Measurements from ENCODE around the gene TMEM11.

TMEM11 gene

DNA sequence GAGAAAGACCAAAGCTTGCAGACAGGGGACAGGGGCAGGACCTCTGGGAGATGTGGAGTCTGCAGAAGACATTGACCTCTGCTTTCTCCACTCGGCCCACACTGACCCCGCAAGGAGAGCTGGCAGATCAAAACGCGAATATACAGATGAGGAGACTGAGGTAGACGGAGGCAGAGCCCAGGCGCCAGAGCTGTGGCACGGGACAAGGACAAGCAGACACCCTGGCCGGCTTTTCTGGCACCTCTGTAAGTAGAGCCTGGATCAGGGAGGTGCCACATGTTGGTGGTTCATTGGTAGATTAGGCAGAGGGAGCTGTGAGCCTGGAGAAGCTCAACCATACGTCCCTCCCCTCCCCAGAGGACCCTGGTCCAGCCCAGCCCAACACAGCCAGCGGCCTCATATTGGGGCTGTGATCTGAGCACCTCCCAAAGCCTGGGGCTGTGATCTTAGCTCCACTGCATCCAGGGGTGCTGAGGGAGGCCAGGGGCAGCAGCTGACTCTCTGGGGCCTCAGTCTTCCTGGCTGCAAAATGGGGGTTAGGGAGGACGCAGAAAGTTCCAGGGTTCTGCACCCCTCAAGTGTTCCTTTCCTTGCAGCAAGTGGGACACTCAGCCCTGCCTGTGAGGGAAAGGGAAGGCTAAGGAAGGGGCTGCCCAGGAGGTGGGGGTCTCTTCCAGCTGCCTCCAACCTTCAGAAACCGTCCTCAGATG lies 35.3 kb upstream of the TMEM11 start:
- DNase-seq (ENCODE audit: low spot score), result no peak
- TF ChIP-seq, protein P1, sequence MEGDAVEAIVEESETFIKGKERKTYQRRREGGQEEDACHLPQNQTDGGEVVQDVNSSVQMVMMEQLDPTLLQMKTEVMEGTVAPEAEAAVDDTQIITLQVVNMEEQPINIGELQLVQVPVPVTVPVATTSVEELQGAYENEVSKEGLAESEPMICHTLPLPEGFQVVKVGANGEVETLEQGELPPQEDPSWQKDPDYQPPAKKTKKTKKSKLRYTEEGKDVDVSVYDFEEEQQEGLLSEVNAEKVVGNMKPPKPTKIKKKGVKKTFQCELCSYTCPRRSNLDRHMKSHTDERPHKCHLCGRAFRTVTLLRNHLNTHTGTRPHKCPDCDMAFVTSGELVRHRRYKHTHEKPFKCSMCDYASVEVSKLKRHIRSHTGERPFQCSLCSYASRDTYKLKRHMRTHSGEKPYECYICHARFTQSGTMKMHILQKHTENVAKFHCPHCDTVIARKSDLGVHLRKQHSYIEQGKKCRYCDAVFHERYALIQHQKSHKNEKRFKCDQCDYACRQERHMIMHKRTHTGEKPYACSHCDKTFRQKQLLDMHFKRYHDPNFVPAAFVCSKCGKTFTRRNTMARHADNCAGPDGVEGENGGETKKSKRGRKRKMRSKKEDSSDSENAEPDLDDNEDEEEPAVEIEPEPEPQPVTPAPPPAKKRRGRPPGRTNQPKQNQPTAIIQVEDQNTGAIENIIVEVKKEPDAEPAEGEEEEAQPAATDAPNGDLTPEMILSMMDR (conservative IDR thresholded peaks at IDR 0.05; ENCODE audit: low read depth), result no peak
- no peak overlapping the region for H3K27ac ChIP-seq
- CTCF ChIA-PET, result interaction anchor here (0.5 kb wide), 1 partner anchor 262 kb away, joined by 3 read pairs; no protein-coding TSS in a partner anchor
- POLR2A ChIA-PET (ENCODE audit: low non-redundant PET), result no interaction called here

DNA sequence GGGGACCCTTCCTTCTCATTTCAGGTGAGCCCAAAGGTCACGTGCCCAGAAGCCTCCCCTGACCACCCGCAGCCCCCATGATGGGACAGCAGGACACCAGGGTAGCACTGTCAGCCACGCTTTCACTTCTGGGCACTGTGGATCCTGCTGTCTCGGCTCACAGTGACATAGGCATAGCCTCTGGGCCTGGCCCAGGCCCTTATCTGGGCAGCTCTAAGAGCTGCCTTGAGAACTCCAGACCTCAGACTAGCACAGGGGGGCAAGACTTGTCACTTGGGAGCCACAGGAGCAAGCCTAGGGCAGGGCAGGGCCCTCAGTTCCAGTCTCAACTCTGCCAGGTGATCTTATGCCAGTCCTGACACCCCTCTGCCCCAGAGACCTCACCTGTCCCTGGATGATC lies 34.5 kb upstream of the TMEM11 start:
- ChIA-PET POLR2A (ENCODE audit: low non-redundant PET) (no interaction called here), CTCF (no interaction called here)
- no peak overlapping the region for H3K27ac ChIP-seq
- no peak for DNase-seq (ENCODE audit: low spot score)
- TF ChIP-seq, protein P1 (conservative IDR thresholded peaks at IDR 0.05; ENCODE audit: low read depth), result no peak

DNA sequence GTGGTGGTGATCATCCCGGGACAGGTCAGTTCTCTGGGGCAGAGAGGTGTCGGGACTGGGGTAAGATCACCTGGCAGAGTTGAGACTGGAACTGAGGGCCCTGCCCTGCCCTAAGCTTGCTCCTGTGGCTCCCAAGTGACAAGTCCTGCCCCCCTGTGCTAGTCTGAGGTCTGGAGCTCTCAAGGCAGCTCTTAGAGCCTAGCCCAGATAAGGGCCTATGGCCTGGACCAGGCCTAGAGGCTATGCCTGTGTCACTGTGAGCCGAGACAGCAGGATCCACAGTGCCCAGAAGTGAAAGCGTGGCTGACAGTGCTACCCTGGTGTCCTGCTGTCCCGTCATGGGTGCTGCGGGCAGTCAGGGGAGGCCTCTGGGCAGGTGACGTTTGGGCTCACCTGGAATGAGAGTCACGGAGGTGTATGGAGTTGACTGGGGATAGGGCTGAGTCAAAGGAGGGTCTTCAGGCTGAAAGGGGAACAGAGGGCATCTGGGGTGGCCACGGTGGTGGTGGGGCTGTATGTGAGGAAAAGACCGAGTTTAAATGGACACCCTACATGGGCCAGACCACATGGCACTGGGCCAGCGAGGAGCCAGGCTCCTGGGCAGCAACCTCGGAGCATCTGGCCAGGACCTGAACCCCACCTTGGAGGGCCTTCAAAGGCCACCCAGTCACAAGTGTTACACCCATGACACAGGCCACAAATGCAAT lies 33.7 kb upstream of the TMEM11 start:
- CTCF ChIA-PET, result no interaction called here
- TF ChIP-seq, protein P1 (conservative IDR thresholded peaks at IDR 0.05; ENCODE audit: low read depth), result no peak
- no peak for DNase-seq (ENCODE audit: low spot score)
- no peak overlapping the region for H3K27ac ChIP-seq
- POLR2A ChIA-PET (ENCODE audit: low non-redundant PET), result no interaction called here

DNA sequence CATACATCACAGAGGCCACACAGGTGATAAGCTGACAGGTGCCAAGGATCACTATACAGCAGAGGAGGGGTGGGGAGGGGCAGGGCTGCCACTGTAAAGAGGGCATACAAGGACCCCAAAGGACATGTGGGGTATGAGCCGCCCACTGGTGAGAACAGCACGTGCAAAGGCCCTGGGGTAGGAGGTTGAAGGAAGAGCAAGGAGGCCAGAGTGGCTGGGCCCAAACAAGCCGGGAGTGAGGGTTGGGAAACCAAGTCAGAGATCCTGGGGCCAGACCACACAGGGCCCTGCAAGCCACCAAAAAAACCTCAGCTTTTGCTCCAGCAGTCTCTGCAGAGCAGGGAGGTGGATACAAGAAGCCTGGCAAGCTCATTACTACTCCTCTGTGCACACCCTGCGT lies 32.7 kb upstream of the TMEM11 start:
- no peak for DNase-seq (ENCODE audit: low spot score)
- CTCF ChIA-PET, result no interaction called here
- no peak overlapping the region for H3K27ac ChIP-seq
- TF ChIP-seq, protein P1 (conservative IDR thresholded peaks at IDR 0.05; ENCODE audit: low read depth), result no peak
- POLR2A ChIA-PET (ENCODE audit: low non-redundant PET), result no interaction called here

DNA sequence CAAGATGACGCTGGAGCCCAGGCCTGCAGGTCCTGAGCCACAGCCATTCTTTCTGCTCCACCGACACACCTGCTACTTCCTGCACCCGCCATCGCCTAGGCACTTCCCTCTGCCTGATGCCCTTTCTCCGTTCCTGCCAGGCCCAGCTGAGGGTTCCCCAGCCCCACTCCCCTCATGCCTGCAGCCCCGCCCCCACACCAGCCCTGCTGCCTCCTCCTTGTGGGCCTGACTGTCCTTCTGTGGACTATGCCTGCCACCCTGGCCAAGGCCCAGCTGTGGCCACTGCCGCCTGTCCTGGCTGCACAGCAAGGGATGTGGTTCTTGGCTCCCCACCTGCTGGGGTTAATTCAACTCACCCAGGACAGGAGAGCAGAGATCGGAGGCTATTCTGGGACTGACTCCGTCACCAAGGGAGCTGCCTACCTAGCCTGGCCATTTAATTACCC lies 31.7 kb upstream of the TMEM11 start:
- ChIA-PET CTCF (no interaction called here), POLR2A (ENCODE audit: low non-redundant PET) (no interaction called here)
- no peak for DNase-seq (ENCODE audit: low spot score)
- H3K27ac ChIP-seq, result no peak overlapping the region
- TF ChIP-seq, protein P1 (conservative IDR thresholded peaks at IDR 0.05; ENCODE audit: low read depth), result no peak

DNA sequence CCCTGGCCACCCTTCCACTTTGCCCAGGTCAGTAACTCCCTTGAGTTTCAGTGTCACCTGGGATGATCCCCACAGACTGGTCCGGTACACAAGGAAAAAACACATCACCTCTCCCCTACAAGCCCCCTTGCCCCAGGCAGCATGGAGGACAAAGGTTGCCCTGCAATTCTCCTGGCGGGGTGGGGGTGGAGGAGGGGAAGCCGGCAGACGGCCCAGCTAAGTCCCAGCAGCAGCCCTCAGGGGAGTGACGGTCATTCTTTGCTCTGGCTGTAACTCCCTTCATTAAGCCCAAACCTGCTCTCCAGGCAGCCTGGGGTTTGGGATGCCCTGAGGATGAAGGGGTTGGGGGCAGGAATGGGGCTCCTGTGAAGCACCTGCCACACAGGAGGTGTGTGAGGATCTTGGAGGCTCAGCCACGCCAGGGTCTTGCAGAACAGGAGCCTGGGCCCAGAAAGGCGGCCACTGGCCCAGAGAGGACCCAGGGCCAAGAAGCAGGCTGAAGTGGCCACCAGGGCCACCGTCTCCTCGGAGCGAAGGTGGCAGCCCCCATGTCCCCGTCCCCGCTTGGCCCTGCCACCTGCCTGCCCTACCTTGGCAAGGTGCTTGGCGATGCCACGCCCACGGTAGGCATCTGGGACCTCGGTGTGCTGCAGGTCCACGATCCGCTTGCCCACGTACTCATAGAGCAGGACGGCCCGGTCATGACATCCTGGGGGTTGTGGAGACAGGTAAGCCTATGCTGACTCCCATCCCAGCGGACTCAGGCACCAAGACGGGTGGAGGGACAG lies 29.7 kb upstream of the TMEM11 start:
- POLR2A ChIA-PET (ENCODE audit: low non-redundant PET), result interaction anchor here (0.6 kb wide), 1 partner anchor 44 kb away, joined by 3 read pairs; no protein-coding TSS in a partner anchor
- H3K27ac ChIP-seq, result no peak overlapping the region
- TF ChIP-seq, protein P1 (conservative IDR thresholded peaks at IDR 0.05; ENCODE audit: low read depth), result no peak
- DNase-seq (ENCODE audit: low spot score), result no peak
- CTCF ChIA-PET, result no interaction called here

All from RWPE1 (cell line).